ENCODE measurements around the gene EFNA4.

GRCh38 chr1:155057788-155058211, 5.7 kb upstream of the EFNA4 start:
- TF ChIP-seq, protein P1, sequence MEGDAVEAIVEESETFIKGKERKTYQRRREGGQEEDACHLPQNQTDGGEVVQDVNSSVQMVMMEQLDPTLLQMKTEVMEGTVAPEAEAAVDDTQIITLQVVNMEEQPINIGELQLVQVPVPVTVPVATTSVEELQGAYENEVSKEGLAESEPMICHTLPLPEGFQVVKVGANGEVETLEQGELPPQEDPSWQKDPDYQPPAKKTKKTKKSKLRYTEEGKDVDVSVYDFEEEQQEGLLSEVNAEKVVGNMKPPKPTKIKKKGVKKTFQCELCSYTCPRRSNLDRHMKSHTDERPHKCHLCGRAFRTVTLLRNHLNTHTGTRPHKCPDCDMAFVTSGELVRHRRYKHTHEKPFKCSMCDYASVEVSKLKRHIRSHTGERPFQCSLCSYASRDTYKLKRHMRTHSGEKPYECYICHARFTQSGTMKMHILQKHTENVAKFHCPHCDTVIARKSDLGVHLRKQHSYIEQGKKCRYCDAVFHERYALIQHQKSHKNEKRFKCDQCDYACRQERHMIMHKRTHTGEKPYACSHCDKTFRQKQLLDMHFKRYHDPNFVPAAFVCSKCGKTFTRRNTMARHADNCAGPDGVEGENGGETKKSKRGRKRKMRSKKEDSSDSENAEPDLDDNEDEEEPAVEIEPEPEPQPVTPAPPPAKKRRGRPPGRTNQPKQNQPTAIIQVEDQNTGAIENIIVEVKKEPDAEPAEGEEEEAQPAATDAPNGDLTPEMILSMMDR (IDR thresholded peaks at IDR 0.05) = no peak
- no peak for TF ChIP-seq EZH2 (IDR thresholded peaks at IDR 0.05; ENCODE audit: borderline replicate concordance, insufficient read depth, low read depth, low read length, poor library complexity, severe bottlenecking)
